ENCODE measurements around the gene WDR90.
"Not testable (repeated sequence)": the region's sequence is repeated elsewhere in the genome, so short reads cannot be mapped to it uniquely, and the experiment has no call there.

WDR90 gene

GRCh38 chr16:704552-705380, 55.6 kb downstream of the WDR90 start:
- H3K4me1 Mint-ChIP-seq (ENCODE audit: low read depth): no peaks in the 10 kb centered on the region
- H3K27me3 Mint-ChIP-seq (ENCODE audit: low read depth): peaks cover 60% of the 10 kb centered on the region
- no peak overlapping the region for H3K27ac Mint-ChIP-seq
- H3K9me3 Mint-ChIP-seq: no peaks in the 10 kb centered on the region
- no peak overlapping the region for H3K4me3 Mint-ChIP-seq
- H3K36me3 Mint-ChIP-seq (ENCODE audit: low read depth): no peaks in the 10 kb centered on the region

GRCh38 chr16:705431-706188, 56.4 kb downstream of the WDR90 start, which contains the start of gene FBXL16:
FBXL16 (minus strand) TSS chr16:705801; CDS start chr16:697405, 8,396 bp downstream.
- Mint-ChIP-seq H3K9me3 (no peaks in the 10 kb centered on the region), H3K4me3 (no peak within 1 kb of the TSS), H3K27ac (no peak within 1 kb of the TSS), H3K36me3 (ENCODE audit: low read depth) (no peaks in the 10 kb centered on the region), H3K27me3 (ENCODE audit: low read depth) (peaks cover 57% of the 10 kb centered on the region), H3K4me1 (ENCODE audit: low read depth) (no peaks in the 10 kb centered on the region)

GRCh38 chr16:706189-707061, 57.3 kb downstream of the WDR90 start:
- H3K4me3 Mint-ChIP-seq: no peak overlapping the region
- no peaks in the 10 kb centered on the region for H3K36me3 Mint-ChIP-seq (ENCODE audit: low read depth)

GRCh38 chr16:707062-707538, 57.9 kb downstream of the WDR90 start:
- Mint-ChIP-seq H3K36me3 (ENCODE audit: low read depth) (no peaks in the 10 kb centered on the region), H3K27ac (no peak overlapping the region), H3K4me1 (ENCODE audit: low read depth) (no peaks in the 10 kb centered on the region), H3K27me3 (ENCODE audit: low read depth) (peaks cover 49% of the 10 kb centered on the region), H3K4me3 (no peak overlapping the region), H3K9me3 (no peaks in the 10 kb centered on the region)

More at GRCh38 chr16:706189-707061, 57.3 kb downstream of the WDR90 start:
- H3K4me1 Mint-ChIP-seq (ENCODE audit: low read depth): no peaks in the 10 kb centered on the region
- no peak overlapping the region for H3K27ac Mint-ChIP-seq
- peaks cover 53% of the 10 kb centered on the region for H3K27me3 Mint-ChIP-seq (ENCODE audit: low read depth)
- no peaks in the 10 kb centered on the region for H3K9me3 Mint-ChIP-seq

- Mint-ChIP-seq H3K9me3 (no peaks in the 10 kb centered on the region), H3K36me3 (ENCODE audit: low read depth) (no peaks in the 10 kb centered on the region), H3K27ac (no peak overlapping the region), H3K4me1 (ENCODE audit: low read depth) (no peaks in the 10 kb centered on the region), H3K27me3 (ENCODE audit: low read depth) (peaks cover 44% of the 10 kb centered on the region), H3K4me3 (no peak overlapping the region)
Observed at GRCh38 chr16:708019-708418, 58.9 kb downstream of the WDR90 start.

GRCh38 chr16:708959-709358, 59.8 kb downstream of the WDR90 start:
- Mint-ChIP-seq H3K27ac (no peak overlapping the region), H3K4me1 (ENCODE audit: low read depth) (no peaks in the 10 kb centered on the region)

GRCh38 chr16:709566-710499, 60.7 kb downstream of the WDR90 start:
- Mint-ChIP-seq H3K9me3 (no peaks in the 10 kb centered on the region), H3K27ac (no peak overlapping the region), H3K4me3 (no peak overlapping the region), H3K36me3 (ENCODE audit: low read depth) (no peaks in the 10 kb centered on the region), H3K27me3 (ENCODE audit: low read depth) (peaks cover 46% of the 10 kb centered on the region), H3K4me1 (ENCODE audit: low read depth) (no peaks in the 10 kb centered on the region)

More at GRCh38 chr16:708959-709358, 59.8 kb downstream of the WDR90 start:
- Mint-ChIP-seq H3K4me3 (no peak overlapping the region), H3K36me3 (ENCODE audit: low read depth) (no peaks in the 10 kb centered on the region), H3K9me3 (no peaks in the 10 kb centered on the region), H3K27me3 (ENCODE audit: low read depth) (peaks cover 47% of the 10 kb centered on the region)

- no peaks in the 10 kb centered on the region for H3K4me1 Mint-ChIP-seq (ENCODE audit: low read depth)
- no peaks in the 10 kb centered on the region for H3K9me3 Mint-ChIP-seq
- H3K4me3 Mint-ChIP-seq: no peak overlapping the region
- peaks cover 46% of the 10 kb centered on the region for H3K27me3 Mint-ChIP-seq (ENCODE audit: low read depth)
- no peaks in the 10 kb centered on the region for H3K36me3 Mint-ChIP-seq (ENCODE audit: low read depth)
- no peak overlapping the region for H3K27ac Mint-ChIP-seq
Observed at GRCh38 chr16:710500-711075, 61.4 kb downstream of the WDR90 start.

GRCh38 chr16:711084-711483, 61.9 kb downstream of the WDR90 start:
- Mint-ChIP-seq H3K36me3 (ENCODE audit: low read depth) (no peaks in the 10 kb centered on the region), H3K4me3 (no peak overlapping the region), H3K27me3 (ENCODE audit: low read depth) (peaks cover 49% of the 10 kb centered on the region)

GRCh38 chr16:711548-712320, 62.6 kb downstream of the WDR90 start:
- no peaks in the 10 kb centered on the region for H3K4me1 Mint-ChIP-seq (ENCODE audit: low read depth)
- no peaks in the 10 kb centered on the region for H3K36me3 Mint-ChIP-seq (ENCODE audit: low read depth)
- peaks cover 48% of the 10 kb centered on the region for H3K27me3 Mint-ChIP-seq (ENCODE audit: low read depth)
- H3K4me3 Mint-ChIP-seq: no peak overlapping the region
- H3K27ac Mint-ChIP-seq: no peak overlapping the region
- no peaks in the 10 kb centered on the region for H3K9me3 Mint-ChIP-seq

More at GRCh38 chr16:711084-711483, 61.9 kb downstream of the WDR90 start:
- no peaks in the 10 kb centered on the region for H3K9me3 Mint-ChIP-seq
- H3K27ac Mint-ChIP-seq: no peak overlapping the region
- H3K4me1 Mint-ChIP-seq (ENCODE audit: low read depth): no peaks in the 10 kb centered on the region

- not testable (repeated sequence) for H3K4me1 Mint-ChIP-seq (ENCODE audit: low read depth); H3K9me3 Mint-ChIP-seq; H3K4me3 Mint-ChIP-seq; H3K27ac Mint-ChIP-seq; H3K36me3 Mint-ChIP-seq (ENCODE audit: low read depth)
- H3K27me3 Mint-ChIP-seq (ENCODE audit: low read depth): peaks cover 40% of the 10 kb centered on the region
Observed at GRCh38 chr16:712740-713250, 63.6 kb downstream of the WDR90 start.

GRCh38 chr16:714079-714478, 64.9 kb downstream of the WDR90 start:
- Mint-ChIP-seq H3K36me3 (ENCODE audit: low read depth) (no peaks in the 10 kb centered on the region), H3K27ac (no peak overlapping the region), H3K9me3 (no peaks in the 10 kb centered on the region), H3K4me3 (no peak overlapping the region), H3K27me3 (ENCODE audit: low read depth) (peaks cover 34% of the 10 kb centered on the region), H3K4me1 (ENCODE audit: low read depth) (no peaks in the 10 kb centered on the region)

All from T-helper 1 cell treated with Interleukin-12 subunit alpha and Interleukin-12 subunit beta and Interleukin-4 antibody, amounts not matched to agents 30 μg/mL and 1 μg/mL, for 36 hours (primary cell).